Keratinocyte (primary cell): ENCODE data around the gene ME2. TPM values are rescaled to one million over a fixed set of nuclear protein-coding genes. Genes with fewer than 3 reads are reported as not detected.

ENCODE experiments used
- DNase-seq: peaks from one replicate; pipeline ENCODE4 v3.0.0-alpha.2; 2011; ENCODE audit warnings: low read depth, missing footprints, low spot score
- FAIRE-seq: peaks from 2 replicates; lab custom pipeline; 2011; peaks lifted over from hg19 to GRCh38; lab: Jason Lieb, UNC
- H2AFZ ChIP-seq: 2 replicates; pipeline ENCODE4 v1.6.0; 2012; ENCODE audit warnings: low read length, control low read depth, inconsistent platforms; ENCODE audit not compliant: control insufficient read depth
- H3K27ac ChIP-seq: 2 replicates; pipeline ENCODE4 v1.5.1; 2011; ENCODE audit warnings: low read length; ENCODE audit not compliant: control insufficient read depth, insufficient read depth
- H3K27me3 ChIP-seq: 3 replicates; pipeline ENCODE4 v1.6.0; 2011; ENCODE audit warnings: low read length; ENCODE audit not compliant: control insufficient read depth, insufficient read depth; ENCODE audit errors: extremely low read depth
- H3K36me3 ChIP-seq, 2 experiments: 2 replicates in 1 of 2; 3 replicates in 1 of 2; pipeline ENCODE4 v1.5.1; 2011; ENCODE audit warnings: low read length in 2 of 2, mild to moderate bottlenecking in 1 of 2; ENCODE audit not compliant: control insufficient read depth in 2 of 2, insufficient read depth in 2 of 2; ENCODE audit errors: extremely low read depth in 1 of 2
- H3K4me1 ChIP-seq: 3 replicates; pipeline ENCODE4 v1.5.1; 2011; ENCODE audit warnings: low read length; ENCODE audit not compliant: control insufficient read depth, insufficient read depth; ENCODE audit errors: extremely low read depth
- H3K4me2 ChIP-seq: 3 replicates; pipeline ENCODE4 v1.6.0; 2011; ENCODE audit warnings: low read depth, low read length; ENCODE audit not compliant: control insufficient read depth, insufficient read depth; ENCODE audit errors: extremely low read depth
- H3K4me3 ChIP-seq, 3 experiments: fragments of 200-600 bp in 1 of 3; sonication (generic) in 1 of 3; 2 replicates in 2 of 3; 3 replicates in 1 of 3; pipeline ENCODE4 v1.5.1; 2011 to 2016; ENCODE audit warnings: low read length in 3 of 3, mild to moderate bottlenecking in 3 of 3, control low read depth in 2 of 3, inconsistent platforms in 1 of 3, low read depth in 1 of 3, mixed read lengths in 1 of 3, mixed run types in 1 of 3, moderate library complexity in 1 of 3; ENCODE audit not compliant: control insufficient read depth in 2 of 3, insufficient read depth in 2 of 3; ENCODE audit errors: extremely low read depth in 1 of 3
- H3K79me2 ChIP-seq: 2 replicates; pipeline ENCODE4 v1.6.0; 2012; ENCODE audit warnings: low read length; ENCODE audit not compliant: control insufficient read depth, insufficient read depth
- H3K9ac ChIP-seq: 3 replicates; pipeline ENCODE4 v1.6.0; 2011; ENCODE audit warnings: low read length; ENCODE audit not compliant: control insufficient read depth, insufficient read depth; ENCODE audit errors: extremely low read depth
- H3K9me1 ChIP-seq: 3 replicates; pipeline ENCODE4 v1.6.0; 2011; ENCODE audit warnings: low read length; ENCODE audit not compliant: control insufficient read depth, insufficient read depth; ENCODE audit errors: extremely low read depth
- H3K9me3 ChIP-seq: 2 replicates; pipeline ENCODE4 v1.5.1; 2012; ENCODE audit warnings: low read depth, low read length; ENCODE audit not compliant: control insufficient read depth
- H4K20me1 ChIP-seq: 3 replicates; pipeline ENCODE4 v1.6.0; 2011; ENCODE audit warnings: low read length; ENCODE audit not compliant: control insufficient read depth, insufficient read depth; ENCODE audit errors: extremely low read depth
- CTCF ChIP-seq, 3 experiments: IDR thresholded peaks in 1 of 3; conservative IDR thresholded peaks in 1 of 3; optimal IDR thresholded peaks in 1 of 3; 2 replicates in 2 of 3; 3 replicates in 1 of 3; pipeline versions ENCODE3 to v1.5.1; 2011; ENCODE audit warnings: low read length in 3 of 3, mild to moderate bottlenecking in 3 of 3, moderate library complexity in 2 of 3, control low read depth in 1 of 3, inconsistent platforms in 1 of 3; ENCODE audit not compliant: insufficient read depth in 2 of 3; ENCODE audit errors: extremely low read depth in 1 of 3
- EZH2 ChIP-seq: IDR thresholded peaks from one replicate; pipeline ENCODE4 v1.6.1; 2012; ENCODE audit warnings: inconsistent platforms, mild to moderate bottlenecking, low read length, moderate library complexity
- dilution Hi-C: fragments of 300-500 bp; cut with MboI; formaldehyde crosslinking; loops from one replicate; pipeline ENCODE4 v1.7.0; 2020; ENCODE audit warnings: low sequenced_read_pairs; ENCODE audit not compliant: extremely low pct_ligation_motif_present
- polyA plus RNA-seq, 5 experiments: library from polyadenylated mRNA; depleted of rRNA in 3 of 5; stranded (reverse) in 3 of 5; stranded (forward) in 1 of 5; unstranded in 1 of 5; fragments of >200 nt; gene quantifications; 1 replicate in 1 of 5; 2 replicates in 3 of 5; 3 replicates in 1 of 5; pipeline versions ENCODE4 v1.2.1 to v1.2.3, GENCODE V29; 2011 to 2012; ENCODE audit warnings: missing spikeins in 2 of 5, low read depth in 1 of 5, low replicate concordance in 1 of 5

Gene ME2
- polyA plus RNA-seq, 1 donor (not counting 4 experiments of a cell fraction or from before 2014, with no cell fraction given), result 72.0 TPM

DNA sequence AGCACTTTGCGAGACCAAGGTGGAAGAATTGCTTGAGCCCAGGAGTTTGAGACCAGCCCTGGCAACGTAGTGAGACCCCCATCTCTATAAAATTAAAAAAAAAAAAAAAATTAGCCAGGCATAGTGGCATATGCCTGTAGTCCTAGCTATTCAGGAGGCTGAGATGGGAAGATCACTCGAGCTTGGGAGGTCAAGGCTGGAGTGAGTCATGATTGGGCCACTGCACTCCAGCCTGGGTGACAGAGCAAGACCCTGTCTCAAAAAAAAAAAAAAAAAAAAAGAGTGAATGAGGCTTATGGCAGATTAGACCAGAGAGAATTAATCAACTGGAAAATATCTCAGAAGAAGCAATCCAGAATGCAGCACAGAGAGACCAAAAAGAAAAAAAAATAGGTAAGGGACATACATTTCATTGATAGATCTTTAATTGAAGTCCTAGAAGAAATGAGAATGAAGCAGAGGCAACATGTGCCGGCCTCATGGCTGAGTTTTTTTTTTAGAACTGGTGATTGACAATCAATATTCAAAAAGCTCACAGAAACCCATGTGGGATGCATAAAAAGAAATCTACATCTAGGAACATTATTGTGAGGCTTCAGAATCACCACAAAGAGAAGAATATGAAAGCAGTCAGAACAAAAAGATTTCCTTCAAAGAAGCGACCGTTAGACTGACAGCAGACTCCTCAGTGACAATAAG is 56.7 kb downstream of the ME2 start:
- Histone ChIP-seq H3K9me1 (no peaks in the 10 kb centered on the region), H3K27ac (no peak overlapping the region), H3K4me2 (no peak overlapping the region), H3K4me3 (no peak overlapping the region), H3K27me3 (no peaks in the 10 kb centered on the region), H3K9me3 (no peaks in the 10 kb centered on the region), H3K9ac (no peak overlapping the region), H2AFZ (no peak overlapping the region), H4K20me1 (no peaks in the 10 kb centered on the region), H3K4me1 (no peaks in the 10 kb centered on the region), H3K79me2 (no peaks in the 10 kb centered on the region), H3K36me3 (peaks cover 0 to 2% of the 10 kb centered on the region in 2 experiments)
- no peak for DNase-seq
- no peak for FAIRE-seq
- dilution Hi-C loops, result no loop called here
- TF ChIP-seq CTCF (optimal IDR thresholded peaks at IDR 0.05 in 1 of 3, IDR thresholded peaks at IDR 0.05 in 1 of 3, conservative IDR thresholded peaks at IDR 0.05 in 1 of 3; ENCODE audit: extremely low read depth in 1 of 3, insufficient read depth in 2 of 3, low read length in 3 of 3) (no peak), EZH2 (no peak)

GRCh38 chr18:50937183-50937582 is 58.3 kb downstream of the ME2 start:
- no peaks in the 10 kb centered on the region for H3K9me3 ChIP-seq
- dilution Hi-C loops, result no loop called here
- H3K4me2 ChIP-seq, result no peak overlapping the region
- H4K20me1 ChIP-seq, result no peaks in the 10 kb centered on the region
- TF ChIP-seq CTCF (optimal IDR thresholded peaks at IDR 0.05 in 1 of 3, IDR thresholded peaks at IDR 0.05 in 1 of 3, conservative IDR thresholded peaks at IDR 0.05 in 1 of 3; ENCODE audit: extremely low read depth in 1 of 3, insufficient read depth in 2 of 3, low read length in 3 of 3) (no peak), EZH2 (no peak)
- H3K4me3 ChIP-seq, result no peak overlapping the region
- H2AFZ ChIP-seq, result no peak overlapping the region
- H3K9ac ChIP-seq, result no peak overlapping the region
- H3K4me1 ChIP-seq, result no peaks in the 10 kb centered on the region
- H3K27me3 ChIP-seq, result no peaks in the 10 kb centered on the region
- DNase-seq, result no peak
- no peak overlapping the region for H3K27ac ChIP-seq
- H3K79me2 ChIP-seq, result no peaks in the 10 kb centered on the region
- peaks cover 0 to 2% of the 10 kb centered on the region in 2 experiments for H3K36me3 ChIP-seq
- no peak for FAIRE-seq
- H3K9me1 ChIP-seq, result no peaks in the 10 kb centered on the region
